NCI-H2227 treated with DMSO at 0.1 percent for 48 hours (cell line): ENCODE results near the gene AOAH.
"Not testable (repeated sequence)": the region's sequence is repeated elsewhere in the genome, so short reads cannot be mapped to it uniquely, and the experiment has no call there.

Experiments used
- DNase-seq: peaks from one replicate; lab custom pipeline; 2025; lab: John Stamatoyannopoulos, UW

AOAH gene

DNA sequence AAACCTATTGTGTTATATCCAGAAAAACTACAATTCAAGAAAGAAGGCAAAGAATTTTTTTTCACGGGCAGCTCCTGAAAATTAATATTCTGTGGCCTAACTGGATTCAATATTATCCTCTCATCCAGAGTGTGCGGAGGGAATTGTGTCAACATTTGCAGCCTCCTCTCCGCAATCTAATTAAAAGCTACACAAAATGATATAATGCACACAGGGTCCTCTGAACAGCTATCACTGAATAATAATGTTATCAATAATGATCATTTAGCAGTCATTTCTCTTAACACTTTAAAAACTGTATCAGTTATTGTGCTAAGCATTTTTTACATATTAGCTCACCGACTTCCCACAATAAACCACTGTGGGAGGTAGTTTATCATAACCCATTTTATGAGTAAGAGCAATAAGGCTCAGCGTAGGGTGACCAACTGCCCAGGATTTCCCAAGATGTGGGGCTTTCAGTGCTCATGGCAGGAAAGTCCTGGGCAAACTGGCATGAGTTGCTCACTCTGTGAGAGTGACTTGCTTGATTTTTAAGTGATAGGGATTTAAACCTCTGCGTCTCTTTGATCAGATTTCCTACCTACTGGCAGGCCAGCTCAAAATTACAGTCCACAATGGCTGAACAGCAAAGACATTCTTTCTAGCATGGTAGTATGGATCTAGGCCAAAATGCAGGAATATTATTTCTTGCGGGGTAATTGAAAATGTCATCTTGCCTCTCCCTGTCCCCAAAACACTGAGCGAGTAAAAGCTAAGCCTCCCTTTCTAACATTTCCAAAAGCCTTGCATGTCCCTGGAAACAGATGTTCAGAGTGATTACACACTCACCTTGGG lies 65.7 kb downstream of the AOAH start:
- DNase-seq, result no peak

GRCh38 chr7:36657036-36657660 lies 67.1 kb downstream of the AOAH start:
- DNase-seq, result no peak

- DNase-seq, result no peak
These were observed 69.9 kb downstream of the AOAH start for GRCh38 chr7:36654436-36654835.

DNA sequence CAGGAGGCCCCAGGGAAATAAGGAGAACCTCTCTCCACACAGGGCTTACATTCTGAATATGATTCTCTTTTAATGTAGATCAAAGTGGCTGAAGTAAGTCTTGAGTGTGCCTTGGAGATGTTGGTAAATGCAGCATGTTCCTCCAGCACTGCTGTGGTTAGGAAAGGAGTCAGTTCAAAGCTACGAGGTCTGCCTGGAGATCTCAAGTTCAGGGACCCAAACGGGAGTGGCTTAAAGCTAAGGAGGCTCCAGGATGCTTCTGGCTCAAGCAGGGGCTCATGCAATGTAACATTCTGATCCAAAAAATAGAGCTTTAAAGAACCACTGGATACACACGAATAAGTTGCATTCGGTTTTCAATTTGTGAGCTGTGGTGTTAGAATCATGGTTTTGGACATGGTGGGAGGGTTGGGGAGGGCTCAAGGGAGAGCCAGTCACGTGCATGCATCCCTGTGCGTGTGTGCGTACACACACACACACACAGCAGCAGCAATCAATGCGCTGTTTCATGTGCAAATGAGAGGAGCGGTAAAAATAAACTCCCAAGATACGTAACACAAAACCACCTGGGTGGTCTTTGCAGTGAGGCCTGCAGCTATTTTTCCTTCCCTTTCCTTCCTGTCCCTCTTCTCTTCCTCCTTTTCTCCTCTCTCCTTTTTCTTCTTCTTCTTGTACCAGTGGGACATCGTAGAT lies 70.5 kb downstream of the AOAH start:
- no peak for DNase-seq

- DNase-seq, result no peak
These were observed 71.2 kb downstream of the AOAH start for GRCh38 chr7:36653008-36653662.

- no peak for DNase-seq
These were observed 71.9 kb downstream of the AOAH start for GRCh38 chr7:36652431-36652830.

- no peak for DNase-seq
These were observed 72.9 kb downstream of the AOAH start for GRCh38 chr7:36651404-36651803.

- DNase-seq, result no peak
These were observed 73.5 kb downstream of the AOAH start for GRCh38 chr7:36650766-36651312.

- DNase-seq, result no peak
These were observed 74.0 kb downstream of the AOAH start for GRCh38 chr7:36650320-36650719.

DNA sequence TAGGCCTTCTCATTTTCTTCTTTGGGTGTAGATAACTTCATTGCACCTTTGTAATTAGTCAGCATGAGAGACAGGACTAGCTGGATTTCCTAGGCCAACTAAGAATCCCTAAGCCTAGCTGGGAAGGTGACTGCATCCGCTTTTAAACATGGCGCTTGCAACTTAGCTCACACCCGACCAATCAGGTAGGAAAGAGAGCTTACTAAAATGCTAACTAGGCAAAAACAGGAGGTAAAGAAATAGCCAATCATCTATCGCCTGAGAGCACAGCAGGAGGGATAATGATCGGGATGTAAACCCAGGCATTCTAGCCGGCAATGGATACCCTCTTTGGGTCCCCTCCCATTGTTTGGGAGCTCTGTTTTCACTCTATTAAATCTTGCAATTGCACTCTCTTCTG lies 75.0 kb downstream of the AOAH start:
- not testable (repeated sequence) for DNase-seq

GRCh38 chr7:36648441-36648840 lies 75.9 kb downstream of the AOAH start:
- no peak for DNase-seq

GRCh38 chr7:36644625-36645422 lies 79.5 kb downstream of the AOAH start:
- DNase-seq, result no peak

DNA sequence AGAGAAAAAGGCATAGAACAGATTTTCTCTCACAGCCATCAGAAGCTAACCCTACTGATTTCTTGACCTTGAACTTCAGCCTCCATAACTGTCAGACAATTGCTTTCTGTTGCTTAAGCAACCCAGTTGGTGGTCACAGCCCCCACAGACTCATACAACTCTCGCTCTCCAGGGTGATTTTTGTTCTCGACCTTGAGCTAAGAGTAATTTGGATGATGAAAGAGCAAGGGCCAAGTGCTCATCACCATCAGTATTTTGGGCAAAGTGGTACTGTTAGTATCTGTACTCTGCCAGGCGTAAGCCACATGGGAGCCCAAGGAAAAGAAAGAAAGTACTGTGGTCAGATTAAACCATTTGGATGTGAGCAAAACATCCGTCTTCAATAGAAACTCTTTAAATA lies 81.9 kb downstream of the AOAH start:
- no peak for DNase-seq

DNA sequence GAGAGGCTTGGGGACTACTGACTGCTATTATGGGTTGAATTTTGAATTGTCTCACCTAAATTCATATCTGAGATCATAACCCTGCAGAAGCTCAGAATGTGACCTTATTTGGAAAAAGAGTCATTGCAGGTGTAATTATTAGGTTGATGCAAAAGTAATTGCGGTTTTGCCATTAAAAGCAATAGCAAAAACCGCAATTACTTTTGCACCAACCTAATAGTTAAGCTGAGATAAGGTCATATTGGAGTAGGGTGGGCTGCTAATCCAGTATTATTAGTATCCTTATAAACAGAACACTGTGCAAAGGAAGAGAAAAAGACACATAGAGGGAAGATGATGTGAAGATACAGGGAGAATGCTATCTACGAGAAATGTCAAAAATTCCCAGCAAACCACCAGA lies 82.3 kb downstream of the AOAH start:
- DNase-seq, result no peak

GRCh38 chr7:36640682-36641081 lies 83.6 kb downstream of the AOAH start:
- DNase-seq, result no peak

- no peak for DNase-seq
These were observed 84.5 kb downstream of the AOAH start for GRCh38 chr7:36639826-36640225.

- DNase-seq, result no peak
These were observed 85.6 kb downstream of the AOAH start for GRCh38 chr7:36638586-36639263.

GRCh38 chr7:36638140-36638539 lies 86.2 kb downstream of the AOAH start:
- DNase-seq, result no peak

- DNase-seq, result no peak
These were observed 86.9 kb downstream of the AOAH start for GRCh38 chr7:36637417-36637816.

DNA sequence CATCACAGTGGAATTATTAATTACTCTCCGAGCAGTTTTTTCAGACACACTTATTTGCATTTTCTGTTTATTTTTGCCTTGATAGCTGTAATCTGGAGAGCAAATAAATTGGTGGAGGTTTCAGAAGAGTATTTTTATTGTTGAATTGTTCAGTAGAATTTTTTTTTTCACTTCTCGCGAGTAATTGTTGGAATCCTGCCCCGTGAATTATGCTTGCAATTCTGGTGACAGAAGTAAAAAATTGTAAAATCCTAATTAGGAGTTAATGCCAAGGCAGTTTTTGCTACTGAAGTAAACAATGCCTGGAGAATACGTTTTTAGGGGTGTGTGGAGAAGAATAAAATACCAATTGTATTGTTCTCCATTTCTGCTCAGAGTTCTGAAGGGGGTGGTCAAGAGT lies 88.2 kb downstream of the AOAH start:
- no peak for DNase-seq

GRCh38 chr7:36635091-36635490 lies 89.2 kb downstream of the AOAH start:
- no peak for DNase-seq
